ENCODE results near the gene E2F1.

The E2F1 gene

DNA sequence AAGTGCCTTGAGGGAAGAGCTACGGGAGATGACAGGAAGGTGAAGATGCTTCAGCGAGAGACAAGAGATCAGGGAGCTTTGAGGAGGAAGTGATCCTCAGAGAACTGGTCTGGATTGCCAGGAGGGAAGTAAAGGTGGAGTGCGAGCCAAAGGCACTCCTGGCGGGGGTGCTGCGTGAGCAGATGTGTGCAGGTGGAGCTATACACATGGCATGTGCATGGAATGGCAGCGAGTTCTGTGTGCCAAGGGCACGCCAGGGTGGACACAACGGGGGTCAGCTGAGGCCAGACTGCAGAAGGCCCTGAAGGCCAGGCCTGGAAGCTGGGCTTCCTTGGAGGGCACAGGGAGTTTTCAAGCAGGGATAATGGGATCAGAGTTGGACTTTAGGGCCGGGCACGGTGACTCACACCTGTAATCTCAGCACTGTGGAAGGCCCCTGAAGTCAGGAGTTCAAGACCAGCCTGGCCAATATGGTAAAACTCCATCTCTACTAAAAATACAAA lies 27.7 kb upstream of the E2F1 start:
- H3K79me2 ChIP-seq (ENCODE audit: insufficient read depth, low read depth): no peaks in the 10 kb centered on the region
- no peak overlapping the region for H3K27ac ChIP-seq
- no peak overlapping the region for H3K9ac ChIP-seq
- no peaks in the 10 kb centered on the region for H3K36me3 ChIP-seq (ENCODE audit: insufficient read depth)
- TF ChIP-seq, protein P1, sequence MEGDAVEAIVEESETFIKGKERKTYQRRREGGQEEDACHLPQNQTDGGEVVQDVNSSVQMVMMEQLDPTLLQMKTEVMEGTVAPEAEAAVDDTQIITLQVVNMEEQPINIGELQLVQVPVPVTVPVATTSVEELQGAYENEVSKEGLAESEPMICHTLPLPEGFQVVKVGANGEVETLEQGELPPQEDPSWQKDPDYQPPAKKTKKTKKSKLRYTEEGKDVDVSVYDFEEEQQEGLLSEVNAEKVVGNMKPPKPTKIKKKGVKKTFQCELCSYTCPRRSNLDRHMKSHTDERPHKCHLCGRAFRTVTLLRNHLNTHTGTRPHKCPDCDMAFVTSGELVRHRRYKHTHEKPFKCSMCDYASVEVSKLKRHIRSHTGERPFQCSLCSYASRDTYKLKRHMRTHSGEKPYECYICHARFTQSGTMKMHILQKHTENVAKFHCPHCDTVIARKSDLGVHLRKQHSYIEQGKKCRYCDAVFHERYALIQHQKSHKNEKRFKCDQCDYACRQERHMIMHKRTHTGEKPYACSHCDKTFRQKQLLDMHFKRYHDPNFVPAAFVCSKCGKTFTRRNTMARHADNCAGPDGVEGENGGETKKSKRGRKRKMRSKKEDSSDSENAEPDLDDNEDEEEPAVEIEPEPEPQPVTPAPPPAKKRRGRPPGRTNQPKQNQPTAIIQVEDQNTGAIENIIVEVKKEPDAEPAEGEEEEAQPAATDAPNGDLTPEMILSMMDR (conservative IDR thresholded peaks at IDR 0.05; ENCODE audit: low read depth, low read length): no peak
- no peaks in the 10 kb centered on the region for H3K27me3 ChIP-seq (ENCODE audit: insufficient read depth, low read depth)
- no peak overlapping the region for H3K4me3 ChIP-seq (IDR thresholded peaks at IDR 0.05; ENCODE audit: insufficient read depth, low read depth, low read length)
- no peak overlapping the region for H2AFZ ChIP-seq (ENCODE audit: low read depth)
- peaks cover 12% of the 10 kb centered on the region for H3K4me1 ChIP-seq (ENCODE audit: low read depth, poor library complexity, severe bottlenecking)
- H4K20me1 ChIP-seq (ENCODE audit: insufficient read depth): no peaks in the 10 kb centered on the region
- H3K4me2 ChIP-seq: no peak overlapping the region

DNA sequence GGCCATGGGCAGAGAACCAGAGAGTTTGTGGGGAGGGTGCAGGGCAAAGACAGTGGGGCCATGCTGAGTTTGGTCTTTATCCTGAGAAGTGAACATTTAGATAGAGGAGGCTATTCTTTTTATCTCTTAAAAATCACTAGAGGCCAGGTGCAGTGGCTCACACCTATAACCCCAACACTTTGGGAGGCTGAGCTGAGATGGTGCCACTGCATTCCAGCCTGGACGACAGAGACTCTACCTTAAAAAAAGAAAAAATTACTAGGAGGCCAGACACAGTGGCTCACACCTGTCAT lies 25.2 kb upstream of the E2F1 start:
- no peak overlapping the region for H3K4me3 ChIP-seq (IDR thresholded peaks at IDR 0.05; ENCODE audit: insufficient read depth, low read depth, low read length)
- peaks cover 20% of the 10 kb centered on the region for H3K4me1 ChIP-seq (ENCODE audit: low read depth, poor library complexity, severe bottlenecking)
- no peaks in the 10 kb centered on the region for H3K27me3 ChIP-seq (ENCODE audit: insufficient read depth, low read depth)
- no peaks in the 10 kb centered on the region for H4K20me1 ChIP-seq (ENCODE audit: insufficient read depth)
- no peaks in the 10 kb centered on the region for H3K36me3 ChIP-seq (ENCODE audit: insufficient read depth)
- H3K79me2 ChIP-seq (ENCODE audit: insufficient read depth, low read depth): no peaks in the 10 kb centered on the region
- H3K27ac ChIP-seq: no peak overlapping the region
- no peak overlapping the region for H3K4me2 ChIP-seq
- no peak overlapping the region for H2AFZ ChIP-seq (ENCODE audit: low read depth)
- H3K9ac ChIP-seq: no peak overlapping the region
- TF ChIP-seq, protein P1 (conservative IDR thresholded peaks at IDR 0.05; ENCODE audit: low read depth, low read length): no peak

DNA sequence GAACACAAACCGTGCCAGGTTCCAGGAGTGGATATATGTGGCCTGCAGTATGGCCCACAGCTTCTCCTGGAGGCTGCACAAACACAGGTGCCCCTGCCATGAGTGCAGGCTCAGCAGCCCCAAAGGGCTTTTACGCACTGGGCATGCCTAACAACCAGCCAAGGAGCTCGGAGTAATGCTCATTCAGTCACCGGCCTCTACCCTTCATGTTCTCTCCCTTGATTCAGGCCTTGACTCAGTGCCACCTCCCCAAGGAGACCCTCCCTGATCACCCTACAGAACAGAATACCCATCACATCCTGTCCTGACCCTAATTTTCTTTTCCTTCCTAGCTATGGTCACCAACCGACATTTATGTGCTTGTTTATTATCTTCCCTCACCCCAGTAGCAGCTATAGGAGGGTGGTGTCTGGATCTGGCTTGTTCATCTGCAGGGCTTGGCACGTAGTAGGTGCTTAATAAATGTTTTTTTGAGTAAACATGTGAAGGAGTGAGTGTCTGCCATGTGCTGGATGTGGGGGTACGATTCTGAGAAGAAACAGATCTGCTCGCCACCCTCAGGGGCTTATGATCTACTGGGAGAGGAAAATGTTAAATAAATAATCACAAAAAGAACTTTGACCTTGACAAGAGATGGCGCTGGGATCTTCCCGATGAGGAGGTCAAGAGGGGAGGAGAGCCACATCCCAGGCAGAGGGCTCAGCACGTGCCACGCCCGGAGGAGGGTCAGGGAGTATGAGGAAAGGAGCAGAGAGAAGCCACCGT lies 24.7 kb upstream of the E2F1 start:
- H4K20me1 ChIP-seq (ENCODE audit: insufficient read depth): no peaks in the 10 kb centered on the region
- H3K36me3 ChIP-seq (ENCODE audit: insufficient read depth): no peaks in the 10 kb centered on the region
- H3K4me3 ChIP-seq (IDR thresholded peaks at IDR 0.05; ENCODE audit: insufficient read depth, low read depth, low read length): no peak overlapping the region
- H2AFZ ChIP-seq (ENCODE audit: low read depth): no peak overlapping the region
- H3K79me2 ChIP-seq (ENCODE audit: insufficient read depth, low read depth): no peaks in the 10 kb centered on the region
- TF ChIP-seq, protein P1 (conservative IDR thresholded peaks at IDR 0.05; ENCODE audit: low read depth, low read length): no peak
- H3K4me2 ChIP-seq: no peak overlapping the region
- H3K27me3 ChIP-seq (ENCODE audit: insufficient read depth, low read depth): no peaks in the 10 kb centered on the region
- H3K9ac ChIP-seq: no peak overlapping the region
- H3K27ac ChIP-seq: no peak overlapping the region
- H3K4me1 ChIP-seq (ENCODE audit: low read depth, poor library complexity, severe bottlenecking): peaks cover 20% of the 10 kb centered on the region

DNA sequence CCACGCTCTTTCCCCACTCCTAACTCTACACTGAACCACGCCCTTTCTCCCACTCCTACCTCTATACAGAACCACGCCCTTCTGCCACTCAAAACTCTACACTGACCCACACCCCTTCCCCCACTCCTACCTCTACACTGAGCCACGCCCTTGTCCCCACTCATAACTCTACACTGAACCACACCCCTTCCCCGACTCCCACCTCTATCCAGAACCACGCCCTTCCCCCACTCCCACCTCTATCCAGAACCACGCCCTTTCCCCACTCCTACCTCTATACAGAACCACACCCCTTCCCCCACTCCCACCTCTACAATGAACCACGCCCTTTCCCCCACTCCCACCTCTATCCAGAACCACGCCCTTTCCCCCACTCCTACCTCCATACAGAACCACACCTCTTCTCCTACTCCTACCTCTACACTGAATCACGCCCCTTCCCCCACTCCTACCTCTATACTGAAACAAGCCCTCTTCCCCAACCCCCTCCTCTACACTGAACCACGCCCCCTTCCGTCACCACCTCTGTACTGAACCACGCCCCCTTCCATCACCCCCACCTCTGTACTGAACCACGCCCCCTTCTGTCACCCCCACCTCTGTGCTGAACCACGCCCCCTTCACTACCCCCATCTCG lies 23.8 kb upstream of the E2F1 start:
- H3K4me2 ChIP-seq: no peak overlapping the region
- no peaks in the 10 kb centered on the region for H3K27me3 ChIP-seq (ENCODE audit: insufficient read depth, low read depth)
- no peaks in the 10 kb centered on the region for H4K20me1 ChIP-seq (ENCODE audit: insufficient read depth)
- no peak overlapping the region for H3K9ac ChIP-seq
- H3K4me1 ChIP-seq (ENCODE audit: low read depth, poor library complexity, severe bottlenecking): peaks cover 20% of the 10 kb centered on the region
- TF ChIP-seq, protein P1 (conservative IDR thresholded peaks at IDR 0.05; ENCODE audit: low read depth, low read length): no peak
- H3K79me2 ChIP-seq (ENCODE audit: insufficient read depth, low read depth): no peaks in the 10 kb centered on the region
- no peak overlapping the region for H3K4me3 ChIP-seq (IDR thresholded peaks at IDR 0.05; ENCODE audit: insufficient read depth, low read depth, low read length)
- H3K36me3 ChIP-seq (ENCODE audit: insufficient read depth): no peaks in the 10 kb centered on the region
- no peak overlapping the region for H2AFZ ChIP-seq (ENCODE audit: low read depth)
- no peak overlapping the region for H3K27ac ChIP-seq

Data from KMS-11 (cell line).